ENCODE measurements around the gene POLD4.

The POLD4 gene

DNA sequence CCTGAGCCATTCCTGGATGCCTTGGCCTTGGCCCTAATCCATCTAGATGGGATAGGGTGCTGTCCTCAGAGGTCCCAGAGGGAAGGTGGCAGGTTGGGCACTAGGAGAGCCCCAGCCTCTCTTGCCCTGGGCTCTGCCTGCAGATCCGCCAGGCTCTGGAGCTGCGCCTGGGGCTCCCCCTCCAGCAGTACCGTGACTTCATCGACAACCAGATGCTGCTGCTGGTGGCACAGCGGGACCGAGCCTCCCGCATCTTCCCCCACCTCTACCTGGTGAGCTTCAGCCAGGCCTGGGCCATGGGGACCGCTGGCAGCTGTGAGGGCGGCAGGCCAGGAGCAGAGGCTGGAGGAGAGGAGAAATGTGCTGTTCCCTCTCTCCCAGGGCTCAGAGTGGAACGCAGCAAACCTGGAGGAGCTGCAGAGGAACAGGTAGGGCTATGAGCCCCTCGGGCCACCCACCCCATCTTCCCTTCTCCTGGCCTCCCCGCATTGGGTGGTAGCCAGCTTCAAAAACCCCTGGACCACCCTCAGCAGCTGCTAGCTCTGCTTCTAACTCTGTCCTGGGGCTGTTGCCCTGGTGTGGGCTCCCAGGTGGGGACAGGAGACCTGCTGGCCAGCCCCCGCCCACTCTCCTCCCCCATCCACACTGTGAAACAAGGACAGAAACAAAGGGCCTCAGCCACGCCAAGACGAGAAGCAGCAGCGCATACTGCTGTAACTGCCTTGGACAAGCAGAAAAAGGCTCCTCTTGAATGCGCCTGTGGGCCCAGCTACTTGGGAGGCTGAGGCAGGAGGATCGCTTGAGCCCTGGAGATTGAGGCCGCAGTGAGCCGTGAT, 45.1 kb downstream of the POLD4 start:
- TF ChIP-seq, protein P1, sequence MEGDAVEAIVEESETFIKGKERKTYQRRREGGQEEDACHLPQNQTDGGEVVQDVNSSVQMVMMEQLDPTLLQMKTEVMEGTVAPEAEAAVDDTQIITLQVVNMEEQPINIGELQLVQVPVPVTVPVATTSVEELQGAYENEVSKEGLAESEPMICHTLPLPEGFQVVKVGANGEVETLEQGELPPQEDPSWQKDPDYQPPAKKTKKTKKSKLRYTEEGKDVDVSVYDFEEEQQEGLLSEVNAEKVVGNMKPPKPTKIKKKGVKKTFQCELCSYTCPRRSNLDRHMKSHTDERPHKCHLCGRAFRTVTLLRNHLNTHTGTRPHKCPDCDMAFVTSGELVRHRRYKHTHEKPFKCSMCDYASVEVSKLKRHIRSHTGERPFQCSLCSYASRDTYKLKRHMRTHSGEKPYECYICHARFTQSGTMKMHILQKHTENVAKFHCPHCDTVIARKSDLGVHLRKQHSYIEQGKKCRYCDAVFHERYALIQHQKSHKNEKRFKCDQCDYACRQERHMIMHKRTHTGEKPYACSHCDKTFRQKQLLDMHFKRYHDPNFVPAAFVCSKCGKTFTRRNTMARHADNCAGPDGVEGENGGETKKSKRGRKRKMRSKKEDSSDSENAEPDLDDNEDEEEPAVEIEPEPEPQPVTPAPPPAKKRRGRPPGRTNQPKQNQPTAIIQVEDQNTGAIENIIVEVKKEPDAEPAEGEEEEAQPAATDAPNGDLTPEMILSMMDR (IDR thresholded peaks at IDR 0.05; ENCODE audit: control insufficient read depth, extremely low read depth, insufficient read depth): no peak
- no peak for DNase-seq (ENCODE audit: low read depth)
- no peak overlapping the region for H3K4me3 ChIP-seq (ENCODE audit: low read depth, low read length)

DNA sequence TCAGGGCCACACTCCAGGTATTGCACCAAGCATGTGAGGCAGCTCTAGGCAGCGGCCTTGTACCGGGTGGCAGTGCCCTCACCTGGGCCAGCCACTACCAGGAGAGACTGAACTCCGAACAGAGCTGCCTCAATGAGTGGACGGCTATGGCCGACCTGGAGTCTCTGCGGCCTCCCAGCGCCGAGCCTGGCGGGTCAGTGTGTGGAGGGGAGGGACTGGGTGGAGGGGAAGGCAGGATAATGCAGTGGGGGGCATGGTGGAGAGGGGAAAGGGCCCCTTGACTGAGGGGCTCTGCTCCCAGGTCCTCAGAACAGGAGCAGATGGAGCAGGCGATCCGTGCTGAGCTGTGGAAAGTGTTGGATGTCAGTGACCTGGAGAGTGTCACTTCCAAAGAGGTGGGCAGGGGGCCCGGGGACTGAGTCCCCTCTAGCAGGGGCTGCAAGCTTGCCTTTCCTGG, 45.8 kb downstream of the POLD4 start:
- DNase-seq (ENCODE audit: low read depth): no peak
- TF ChIP-seq, protein P1 (IDR thresholded peaks at IDR 0.05; ENCODE audit: control insufficient read depth, extremely low read depth, insufficient read depth): no peak
- H3K4me3 ChIP-seq (ENCODE audit: low read depth, low read length): no peak overlapping the region

DNA sequence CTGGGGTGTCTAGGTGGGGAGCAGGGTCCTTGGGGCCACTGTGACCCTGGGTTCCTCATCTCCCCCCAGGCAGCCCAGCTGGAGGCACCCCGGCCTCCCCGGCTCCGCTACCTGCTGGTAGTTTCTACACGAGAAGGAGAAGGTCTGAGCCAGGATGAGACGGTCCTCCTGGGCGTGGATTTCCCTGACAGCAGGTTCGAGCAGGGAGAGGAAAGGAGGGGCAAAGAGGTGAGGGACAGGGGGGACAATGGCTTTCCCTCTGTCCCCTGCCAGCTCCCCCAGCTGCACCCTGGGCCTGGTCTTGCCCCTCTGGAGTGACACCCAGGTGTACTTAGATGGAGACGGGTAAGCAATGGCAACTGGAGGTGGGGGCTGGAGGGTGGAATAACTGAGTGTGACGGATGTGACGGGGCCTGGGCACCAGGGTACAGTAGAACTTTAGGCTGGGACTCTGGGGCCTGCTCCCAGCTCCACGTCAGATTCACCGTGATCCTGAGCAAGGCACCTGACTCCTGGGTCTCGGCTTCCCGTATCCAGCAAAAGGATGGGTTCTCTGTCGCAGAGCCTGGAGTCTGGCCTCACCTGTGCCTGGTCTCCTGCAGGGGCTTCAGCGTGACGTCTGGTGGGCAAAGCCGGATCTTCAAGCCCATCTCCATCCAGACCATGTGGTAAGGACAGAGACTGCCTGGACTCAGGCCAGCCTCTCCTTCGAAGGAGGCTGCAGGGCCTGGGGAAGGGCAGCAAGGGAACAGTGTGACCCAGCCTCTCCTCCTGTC, 46.4 kb downstream of the POLD4 start:
- no peak for DNase-seq (ENCODE audit: low read depth)
- H3K4me3 ChIP-seq (ENCODE audit: low read depth, low read length): no peak overlapping the region
- TF ChIP-seq, protein P1 (IDR thresholded peaks at IDR 0.05; ENCODE audit: control insufficient read depth, extremely low read depth, insufficient read depth): no peak

DNA sequence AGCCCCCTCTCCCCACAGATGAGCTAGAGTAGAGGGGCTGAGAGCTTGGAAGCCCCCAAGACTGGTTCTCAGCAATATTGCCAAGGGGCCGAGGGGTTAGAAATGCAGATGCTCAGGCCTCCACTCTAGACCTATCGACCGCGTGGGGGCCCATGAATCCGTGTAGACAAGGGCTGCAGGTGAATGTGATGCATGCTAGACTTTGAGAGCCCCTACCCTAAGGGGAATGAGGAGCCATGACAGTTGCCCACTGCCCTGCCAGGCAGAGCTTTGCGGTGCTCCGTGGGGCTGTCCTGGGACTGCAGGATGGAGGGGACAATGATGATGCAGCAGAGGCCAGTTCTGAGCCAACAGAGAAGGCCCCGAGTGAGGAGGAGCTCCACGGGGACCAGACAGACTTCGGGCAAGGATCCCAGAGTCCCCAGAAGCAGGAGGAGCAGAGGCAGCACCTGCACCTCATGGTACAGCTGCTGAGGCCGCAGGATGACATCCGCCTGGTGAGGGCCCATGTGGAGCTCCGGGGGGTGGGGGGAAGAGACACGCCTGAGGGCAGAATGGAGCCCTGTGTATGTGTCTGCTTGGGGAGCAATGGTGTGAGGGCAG, 48.7 kb downstream of the POLD4 start:
- H3K4me3 ChIP-seq (ENCODE audit: low read depth, low read length): peak overlapping the region; percentile 87
- TF ChIP-seq, protein P1 (IDR thresholded peaks at IDR 0.05; ENCODE audit: control insufficient read depth, extremely low read depth, insufficient read depth): no peak
- DNase-seq (ENCODE audit: low read depth): no peak

DNA sequence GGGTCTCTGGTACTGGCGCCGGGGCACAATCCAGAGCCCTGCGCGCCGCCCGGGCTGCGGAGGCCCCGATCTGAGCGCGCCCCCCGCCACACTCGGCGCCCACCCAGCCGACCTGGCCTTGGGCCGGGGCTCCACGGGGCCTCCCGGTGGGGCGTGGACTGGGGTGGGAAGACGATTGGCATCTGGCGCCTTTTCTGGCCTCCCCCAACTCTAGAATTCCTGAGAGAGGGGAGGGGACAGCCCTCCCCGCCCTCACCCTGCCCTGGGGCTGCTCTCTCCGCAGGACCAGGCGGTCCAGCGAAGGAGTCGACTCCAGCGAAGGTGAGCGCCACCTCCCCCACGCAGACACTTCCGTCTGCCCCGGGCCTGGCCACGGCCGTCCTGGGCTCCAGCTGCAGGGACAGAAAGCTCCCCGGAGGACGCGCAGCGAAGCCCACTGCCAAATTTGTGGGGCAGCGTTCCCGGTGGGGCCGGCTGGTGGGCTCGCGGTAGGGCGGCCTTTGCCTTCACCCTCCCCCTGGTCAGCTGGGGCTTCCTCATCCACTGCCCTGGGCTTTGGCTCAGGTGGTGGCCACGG, 49.4 kb downstream of the POLD4 start:
- DNase-seq (ENCODE audit: low read depth): no peak
- H3K4me3 ChIP-seq (ENCODE audit: low read depth, low read length): peak overlapping the region; percentile 87
- TF ChIP-seq, protein P1 (IDR thresholded peaks at IDR 0.05; ENCODE audit: control insufficient read depth, extremely low read depth, insufficient read depth): peak; percentile 1; the same call in 1 of the 2 replicates

DNA sequence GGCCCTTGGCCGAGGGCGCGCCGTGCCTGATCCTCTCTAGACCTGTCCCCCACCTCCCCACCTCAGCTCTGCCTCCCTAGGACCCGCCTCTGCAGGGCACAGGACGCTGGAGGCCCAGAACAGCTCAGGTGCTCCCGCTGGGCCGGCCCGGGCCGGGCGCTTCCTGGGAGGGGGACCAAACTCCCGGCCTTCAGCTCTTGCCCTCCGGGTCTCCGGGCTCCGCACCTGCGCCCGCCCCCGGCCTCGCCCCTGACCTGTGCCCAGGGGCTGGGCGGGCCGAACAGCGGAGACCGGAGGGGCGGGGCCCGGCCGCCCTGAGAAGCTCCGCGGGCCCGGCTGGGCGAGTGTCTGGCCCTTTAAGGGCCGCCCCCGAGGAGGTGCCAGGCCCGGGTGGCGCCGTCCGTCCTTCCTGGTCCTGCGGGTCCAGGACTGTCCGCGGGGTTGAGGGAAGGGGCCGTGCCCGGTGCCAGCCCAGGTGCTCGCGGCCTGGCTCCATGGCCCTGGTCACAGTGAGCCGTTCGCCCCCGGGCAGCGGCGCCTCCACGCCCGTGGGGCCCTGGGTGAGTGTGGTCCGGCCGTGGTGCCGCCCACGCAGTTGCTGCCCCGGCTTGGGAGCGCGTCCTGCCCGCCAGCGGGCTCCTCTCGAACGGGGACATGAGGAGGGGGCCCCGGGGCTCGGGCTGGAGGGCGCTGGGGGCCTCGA, 50.1 kb downstream of the POLD4 start, which contains the start of gene SSH3:
TSS of gene SSH3 (plus strand) at position 399 of the 703 bp plus-strand sequence. CDS start at position 495, 96 bp downstream.
- peak within 1 kb of the TSS; percentile 87 for H3K4me3 ChIP-seq (ENCODE audit: low read depth, low read length)
- TF ChIP-seq, protein P1 (IDR thresholded peaks at IDR 0.05; ENCODE audit: control insufficient read depth, extremely low read depth, insufficient read depth): no peak

More for the DNA sequence above, 50.1 kb downstream of the POLD4 start, which contains the start of gene SSH3:
- peak; percentile 54 for DNase-seq (ENCODE audit: low read depth)

Data from LNCaP clone FGC (cell line).